OCI-LY3 (cell line): ENCODE data around the gene GCNA.

ENCODE experiments used
- H2AFZ ChIP-seq: fragments of 200-600, 300-600 bp; shearing (Covaris generic); 2 replicates; pipeline ENCODE4 v1.6.0; 2014; ENCODE audit warnings: antibody characterized with exemption, low read depth, low read length
- H3K27ac ChIP-seq: fragments of 200-600, 300-600 bp; sonication (generic); 2 replicates; pipeline ENCODE4 v1.5.1; 2014; ENCODE audit warnings: mild to moderate bottlenecking, low read length, moderate library complexity, mixed read lengths
- H3K27me3 ChIP-seq: fragments of 200-600, 300-600 bp; sonication (generic); 2 replicates; pipeline ENCODE4 v1.6.1; 2014; ENCODE audit warnings: low read depth, low read length, mixed read lengths
- H3K36me3 ChIP-seq: fragments of 200-600, 300-600 bp; sonication (generic); replicated peaks from 2 replicates; pipeline ENCODE3; 2014; ENCODE audit warnings: low read depth, low read length, mixed read lengths
- H3K4me1 ChIP-seq: fragments of 300-600, 200-600 bp; sonication (generic); 2 replicates; pipeline ENCODE4 v1.6.1; 2014; ENCODE audit warnings: low read length, mixed read lengths
- H3K4me2 ChIP-seq: fragments of 200-600, 300-600 bp; sonication (generic); 2 replicates; pipeline ENCODE4 v1.6.1; 2014; ENCODE audit warnings: low read length, mixed read lengths
- H3K4me3 ChIP-seq: fragments of 300-600, 200-600 bp; sonication (generic); 2 replicates; pipeline ENCODE4 v1.5.1; 2014; ENCODE audit warnings: antibody characterized with exemption, mild to moderate bottlenecking, low read length, moderate library complexity
- H3K79me2 ChIP-seq: fragments of 300-600, 200-600 bp; shearing (Covaris generic); 2 replicates; pipeline ENCODE4 v1.6.1; 2014; ENCODE audit warnings: mild to moderate bottlenecking, low read length, mixed read lengths
- H3K9ac ChIP-seq: fragments of 300-600, 200-600 bp; shearing (Covaris generic); 2 replicates; pipeline ENCODE4 v1.6.0; 2014; ENCODE audit warnings: mild to moderate bottlenecking, low read length, moderate library complexity
- H3K9me3 ChIP-seq: fragments of 200-600, 300-600 bp; shearing (Covaris generic); 2 replicates; pipeline ENCODE4 v1.6.1; 2014; ENCODE audit warnings: low read length, mixed read lengths; ENCODE audit not compliant: insufficient read depth
- H4K20me1 ChIP-seq: fragments of 200-600, 300-600 bp; sonication (generic); 2 replicates; pipeline ENCODE4 v1.6.1; 2016; ENCODE audit warnings: low read length, mixed read lengths; ENCODE audit not compliant: insufficient read depth
- EZH2phosphoT487 ChIP-seq: fragments of 200-600 bp; shearing (Covaris generic); IDR thresholded peaks from 2 replicates; pipeline ENCODE4 v1.6.1; 2018; ENCODE audit warnings: antibody characterized with exemption, mixed run types, low read depth
- TF ChIP-seq, protein P1 (sequence below): fragments of 200-600, 300-600 bp; sonication (generic); IDR thresholded peaks from 2 replicates; pipeline ENCODE4 v1.5.1; 2014; ENCODE audit warnings: antibody characterized with exemption, low read length, low read depth

GCNA gene

DNA sequence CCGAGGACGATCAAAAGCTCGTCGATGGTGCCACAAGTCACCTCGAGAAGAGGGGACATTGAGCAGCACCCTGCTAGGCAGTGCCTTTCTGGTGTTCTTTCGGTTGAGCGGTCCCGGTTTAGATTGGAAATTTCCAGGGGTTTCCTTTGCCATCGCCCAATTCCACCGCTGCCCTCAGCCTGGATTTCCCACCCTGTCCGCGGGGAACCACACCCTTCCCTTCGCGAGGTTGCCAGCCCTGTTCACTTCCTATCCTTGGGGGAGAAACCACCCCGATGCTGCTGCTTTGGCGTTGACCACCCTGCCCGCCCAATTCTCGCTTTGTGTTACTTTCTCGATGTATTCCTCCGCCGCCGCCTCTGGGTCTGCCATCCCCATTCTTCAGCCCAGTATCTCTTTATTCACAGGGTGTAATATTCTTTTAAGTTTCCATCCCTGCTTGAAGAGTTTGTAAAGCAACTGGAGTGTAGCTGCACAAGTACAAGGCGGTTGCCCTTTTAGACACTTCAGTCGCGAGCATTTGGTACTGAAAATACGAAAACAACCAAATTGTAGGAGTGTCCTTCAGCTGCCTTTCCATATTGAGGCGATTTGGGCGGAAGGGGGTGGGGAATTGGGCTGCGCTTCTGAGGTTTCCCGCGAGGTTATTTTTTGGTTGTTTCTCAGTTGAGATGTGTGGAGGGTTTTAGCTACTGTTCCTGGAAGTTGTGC, 44.2 kb upstream of the GCNA start:
- Histone ChIP-seq H3K36me3 (peaks cover 34% of the 10 kb centered on the region), H4K20me1 (peaks cover 52% of the 10 kb centered on the region), H3K4me2 (peak overlapping the region; percentile 82), H3K9ac (peak overlapping the region; percentile 99), H3K9me3 (no peaks in the 10 kb centered on the region), H3K27me3 (no peaks in the 10 kb centered on the region), H3K4me1 (peaks cover 42% of the 10 kb centered on the region), H3K79me2 (peaks cover 70% of the 10 kb centered on the region), H3K4me3 (peak overlapping the region; percentile 97), H2AFZ (no peak overlapping the region), H3K27ac (peak overlapping the region; percentile 94)
- no peak for TF ChIP-seq EZH2phosphoT487
- TF ChIP-seq, protein P1, sequence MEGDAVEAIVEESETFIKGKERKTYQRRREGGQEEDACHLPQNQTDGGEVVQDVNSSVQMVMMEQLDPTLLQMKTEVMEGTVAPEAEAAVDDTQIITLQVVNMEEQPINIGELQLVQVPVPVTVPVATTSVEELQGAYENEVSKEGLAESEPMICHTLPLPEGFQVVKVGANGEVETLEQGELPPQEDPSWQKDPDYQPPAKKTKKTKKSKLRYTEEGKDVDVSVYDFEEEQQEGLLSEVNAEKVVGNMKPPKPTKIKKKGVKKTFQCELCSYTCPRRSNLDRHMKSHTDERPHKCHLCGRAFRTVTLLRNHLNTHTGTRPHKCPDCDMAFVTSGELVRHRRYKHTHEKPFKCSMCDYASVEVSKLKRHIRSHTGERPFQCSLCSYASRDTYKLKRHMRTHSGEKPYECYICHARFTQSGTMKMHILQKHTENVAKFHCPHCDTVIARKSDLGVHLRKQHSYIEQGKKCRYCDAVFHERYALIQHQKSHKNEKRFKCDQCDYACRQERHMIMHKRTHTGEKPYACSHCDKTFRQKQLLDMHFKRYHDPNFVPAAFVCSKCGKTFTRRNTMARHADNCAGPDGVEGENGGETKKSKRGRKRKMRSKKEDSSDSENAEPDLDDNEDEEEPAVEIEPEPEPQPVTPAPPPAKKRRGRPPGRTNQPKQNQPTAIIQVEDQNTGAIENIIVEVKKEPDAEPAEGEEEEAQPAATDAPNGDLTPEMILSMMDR = no peak

DNA sequence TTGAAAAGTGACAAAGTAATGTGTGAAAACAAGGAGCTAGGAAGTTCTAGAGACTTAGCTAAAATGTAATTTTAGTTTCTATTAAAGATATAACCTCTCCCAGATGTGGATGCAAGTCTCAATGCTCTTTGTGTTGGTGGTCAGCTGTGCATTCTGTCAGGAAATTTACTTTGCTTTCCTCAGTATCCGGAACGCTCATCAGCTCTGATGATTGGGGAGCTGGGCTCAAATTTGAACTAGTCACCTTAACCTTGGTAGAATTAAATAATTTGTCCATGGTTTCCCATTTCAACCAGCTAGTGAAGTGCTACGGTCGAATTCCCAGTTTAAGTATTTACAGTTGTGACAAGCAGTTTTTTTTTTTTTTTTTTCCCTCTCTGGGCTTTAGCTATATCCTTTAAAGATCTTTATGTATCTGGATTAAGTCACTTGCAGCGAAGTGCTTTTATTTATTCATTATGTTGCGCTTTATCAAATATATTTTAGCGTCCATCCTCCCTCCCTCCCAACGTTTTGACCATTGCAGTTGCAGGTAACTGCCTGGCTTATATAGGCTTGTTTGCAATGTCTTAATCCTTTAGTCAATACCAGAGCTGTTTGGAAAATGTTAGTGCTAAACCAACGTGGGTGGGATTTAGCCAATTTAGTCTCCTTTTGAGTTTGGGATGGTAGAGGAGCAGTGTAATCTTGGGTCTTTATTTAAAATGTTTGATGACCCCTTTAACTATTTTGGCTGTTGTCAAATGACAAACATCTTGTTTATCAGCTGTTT, 43.3 kb upstream of the GCNA start:
- H2AFZ ChIP-seq = no peak overlapping the region
- peaks cover 79% of the 10 kb centered on the region for H3K79me2 ChIP-seq
- peak overlapping the region; percentile 82 for H3K4me2 ChIP-seq
- H3K36me3 ChIP-seq = peaks cover 37% of the 10 kb centered on the region
- H4K20me1 ChIP-seq = peaks cover 62% of the 10 kb centered on the region
- peaks cover 51% of the 10 kb centered on the region for H3K4me1 ChIP-seq
- peak overlapping the region; percentile 99 for H3K9ac ChIP-seq
- no peaks in the 10 kb centered on the region for H3K27me3 ChIP-seq
- no peak for TF ChIP-seq EZH2phosphoT487
- TF ChIP-seq, protein P1 = no peak
- peak overlapping the region; percentile 94 for H3K27ac ChIP-seq
- peak overlapping the region; percentile 97 for H3K4me3 ChIP-seq
- H3K9me3 ChIP-seq = no peaks in the 10 kb centered on the region

DNA sequence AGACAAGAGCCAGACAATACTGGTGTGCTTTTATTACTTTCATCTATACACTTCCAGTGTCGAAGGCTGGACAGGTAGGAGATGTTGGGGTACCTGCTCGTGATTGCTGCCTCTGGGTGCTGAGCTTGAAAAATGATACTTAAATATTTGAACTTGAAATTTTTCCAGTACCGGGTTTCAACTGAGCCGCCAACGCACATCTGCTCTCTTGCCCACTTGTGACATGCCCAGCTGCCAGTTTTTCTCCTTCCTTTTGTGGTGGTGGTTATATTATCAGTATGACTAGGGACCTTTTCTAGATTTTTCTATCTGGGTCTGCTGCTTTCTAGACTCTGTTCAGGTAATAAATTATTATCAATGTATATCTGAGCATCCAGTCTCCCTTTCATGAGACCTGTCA, 42.0 kb upstream of the GCNA start:
- no peaks in the 10 kb centered on the region for H3K9me3 ChIP-seq
- no peak overlapping the region for H2AFZ ChIP-seq
- H3K4me3 ChIP-seq = peak overlapping the region; percentile 97
- no peak for TF ChIP-seq EZH2phosphoT487
- TF ChIP-seq, protein P1 = no peak
- peaks cover 93% of the 10 kb centered on the region for H3K79me2 ChIP-seq
- H4K20me1 ChIP-seq = peaks cover 75% of the 10 kb centered on the region
- H3K27me3 ChIP-seq = no peaks in the 10 kb centered on the region
- peaks cover 58% of the 10 kb centered on the region for H3K4me1 ChIP-seq
- peak overlapping the region; percentile 27; the same call in 1 of the 2 replicates for H3K27ac ChIP-seq
- H3K9ac ChIP-seq = peak overlapping the region; percentile 99
- peak overlapping the region; percentile 82 for H3K4me2 ChIP-seq
- peaks cover 41% of the 10 kb centered on the region for H3K36me3 ChIP-seq

DNA sequence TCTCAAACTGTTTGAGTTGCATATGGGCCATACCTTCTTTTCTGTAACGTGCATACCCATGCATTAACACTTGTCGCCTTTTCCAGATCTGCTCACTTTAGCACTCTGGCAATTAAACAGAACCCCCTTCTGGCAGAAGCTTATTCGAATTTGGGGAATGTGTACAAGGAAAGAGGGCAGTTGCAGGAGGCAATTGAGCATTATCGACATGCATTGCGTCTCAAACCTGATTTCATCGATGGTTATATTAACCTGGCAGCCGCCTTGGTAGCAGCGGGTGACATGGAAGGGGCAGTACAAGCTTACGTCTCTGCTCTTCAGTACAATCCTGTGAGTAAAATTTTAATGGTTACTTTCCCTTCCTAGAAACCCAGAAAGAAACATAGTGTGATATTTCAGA, 40.5 kb upstream of the GCNA start:
- peaks cover 90% of the 10 kb centered on the region for H4K20me1 ChIP-seq
- H3K9me3 ChIP-seq = no peaks in the 10 kb centered on the region
- H2AFZ ChIP-seq = no peak overlapping the region
- no peak overlapping the region for H3K4me2 ChIP-seq
- no peak overlapping the region for H3K9ac ChIP-seq
- no peak overlapping the region for H3K27ac ChIP-seq
- peaks cover 66% of the 10 kb centered on the region for H3K4me1 ChIP-seq
- TF ChIP-seq EZH2phosphoT487 = no peak
- TF ChIP-seq, protein P1 = no peak
- no peak overlapping the region for H3K4me3 ChIP-seq
- H3K36me3 ChIP-seq = peaks cover 51% of the 10 kb centered on the region
- H3K79me2 ChIP-seq = peaks cover 100% of the 10 kb centered on the region
- no peaks in the 10 kb centered on the region for H3K27me3 ChIP-seq
